Transverse colon (tissue), 4 donors: ENCODE measurements around the gene PUS7.

Experiments
- POLR2A ChIP-seq: fragments of 450-650 bp; IDR thresholded peaks from one replicate; pipeline ENCODE4 v1.6.1; 2016; ENCODE audit warnings: antibody characterized with exemption, mild to moderate bottlenecking, moderate library complexity
- POLR2AphosphoS5 ChIP-seq, 3 donors: sonication (generic); formaldehyde crosslinking; IDR thresholded peaks; one replicate each; pipeline ENCODE4 v1.6.1; 2016; ENCODE audit warnings: antibody characterized with exemption in 3 of 3
- TF ChIP-seq, protein P1 (sequence below), 5 experiments: fragments of 200-600 bp in 3 of 5; fragments of 450-650 bp in 2 of 5; sonication (generic) in 3 of 5; IDR thresholded peaks; 1 replicate in 2 of 5; 2 replicates in 3 of 5; pipeline ENCODE4 v1.5.1; 2016 to 2017; ENCODE audit warnings: antibody characterized with exemption in 5 of 5, inconsistent platforms in 3 of 5, mild to moderate bottlenecking in 2 of 5, moderate library complexity in 1 of 5

DNA sequence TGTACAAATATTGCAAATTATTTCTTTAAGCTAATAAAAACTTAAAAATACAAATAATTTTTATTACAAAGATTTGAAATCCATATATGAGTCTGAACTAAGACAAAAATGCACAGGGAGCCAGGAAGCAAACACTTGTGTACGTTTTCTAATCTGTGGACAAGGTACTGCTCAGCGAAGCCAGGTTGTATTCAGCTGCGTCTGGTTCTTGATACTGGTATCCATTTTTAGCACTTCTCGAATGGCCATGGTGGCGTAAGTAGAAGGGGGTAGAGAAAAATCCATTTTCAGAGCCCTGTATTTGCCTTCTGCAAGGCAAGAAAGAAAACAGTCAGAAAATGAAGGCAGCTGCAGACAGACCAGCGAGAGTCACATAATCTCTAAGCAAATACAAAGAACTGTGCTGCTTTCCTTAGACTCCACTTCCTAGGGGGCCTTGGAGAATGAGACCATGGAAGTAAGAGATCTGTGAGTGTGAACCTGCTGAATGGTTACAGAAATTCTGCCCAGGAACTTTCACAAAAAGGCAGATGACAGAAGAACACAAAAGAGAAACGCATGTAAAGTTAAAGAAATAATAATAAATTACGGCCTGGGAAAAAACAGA is 64.3 kb downstream of the PUS7 start:
- TF ChIP-seq, protein P1, sequence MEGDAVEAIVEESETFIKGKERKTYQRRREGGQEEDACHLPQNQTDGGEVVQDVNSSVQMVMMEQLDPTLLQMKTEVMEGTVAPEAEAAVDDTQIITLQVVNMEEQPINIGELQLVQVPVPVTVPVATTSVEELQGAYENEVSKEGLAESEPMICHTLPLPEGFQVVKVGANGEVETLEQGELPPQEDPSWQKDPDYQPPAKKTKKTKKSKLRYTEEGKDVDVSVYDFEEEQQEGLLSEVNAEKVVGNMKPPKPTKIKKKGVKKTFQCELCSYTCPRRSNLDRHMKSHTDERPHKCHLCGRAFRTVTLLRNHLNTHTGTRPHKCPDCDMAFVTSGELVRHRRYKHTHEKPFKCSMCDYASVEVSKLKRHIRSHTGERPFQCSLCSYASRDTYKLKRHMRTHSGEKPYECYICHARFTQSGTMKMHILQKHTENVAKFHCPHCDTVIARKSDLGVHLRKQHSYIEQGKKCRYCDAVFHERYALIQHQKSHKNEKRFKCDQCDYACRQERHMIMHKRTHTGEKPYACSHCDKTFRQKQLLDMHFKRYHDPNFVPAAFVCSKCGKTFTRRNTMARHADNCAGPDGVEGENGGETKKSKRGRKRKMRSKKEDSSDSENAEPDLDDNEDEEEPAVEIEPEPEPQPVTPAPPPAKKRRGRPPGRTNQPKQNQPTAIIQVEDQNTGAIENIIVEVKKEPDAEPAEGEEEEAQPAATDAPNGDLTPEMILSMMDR (IDR thresholded peaks at IDR 0.05): no peak
- TF ChIP-seq POLR2A: no peak
- no peak for TF ChIP-seq POLR2AphosphoS5 (IDR thresholded peaks at IDR 0.05)
